Measurements from ENCODE around the gene SEPTIN1. TPM values are rescaled to one million over a fixed set of nuclear protein-coding genes. Genes with fewer than 3 reads are reported as not detected.
"Not testable (repeated sequence)": the region's sequence is repeated elsewhere in the genome, so short reads cannot be mapped to it uniquely, and the experiment has no call there.

The SEPTIN1 gene
- polyA plus RNA-seq, 3 donors: 0.31 to 0.60 (median 0.49) TPM

DNA sequence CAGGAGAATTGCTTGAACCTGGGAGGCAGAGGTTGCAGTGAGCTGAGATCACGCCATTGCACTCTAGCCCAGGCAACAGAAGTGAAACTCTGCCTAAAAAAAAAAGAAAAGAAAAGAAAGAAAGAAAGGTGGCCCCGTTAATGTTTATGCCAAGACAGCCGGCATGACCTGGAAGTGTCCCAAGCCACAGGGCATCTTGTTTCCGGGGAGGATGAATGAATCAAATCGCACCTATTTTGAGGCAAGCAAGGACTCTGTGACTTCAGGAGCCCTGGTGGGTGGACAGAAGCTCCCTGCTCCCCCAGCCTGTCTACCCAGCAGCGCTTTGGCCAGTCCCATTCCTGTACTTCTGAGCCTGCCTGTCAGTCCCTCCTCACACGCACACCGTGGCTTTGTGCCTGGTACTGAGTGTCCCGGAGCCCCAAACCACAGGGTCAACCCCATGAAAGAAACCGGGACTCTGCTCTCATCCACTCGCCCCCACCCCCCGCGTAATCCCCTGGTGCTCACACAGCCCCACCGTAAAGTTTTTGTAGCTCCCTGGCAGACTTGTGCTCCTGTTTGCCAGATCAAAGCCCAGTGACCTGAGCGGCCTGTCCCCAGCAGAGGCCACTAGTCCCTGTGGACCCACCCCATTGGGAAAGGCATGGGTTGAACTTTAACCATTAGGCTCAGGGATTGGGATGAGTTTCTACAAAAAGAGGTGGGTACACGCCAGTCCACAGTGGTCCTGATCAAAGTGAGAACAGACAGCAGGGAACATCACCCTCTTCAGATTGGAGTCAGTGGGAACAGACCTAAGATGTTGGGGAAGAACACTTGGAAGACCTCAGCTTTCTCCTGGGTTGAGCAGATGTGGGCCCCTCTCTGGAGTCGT is 46.5 kb downstream of the SEPTIN1 start:
- peak in 2 of 3 donors; percentile 9 to 20 for DNase-seq
- Mint-ChIP-seq H3K4me1 (peaks cover 22% of the 10 kb centered on the region), H3K9me3 (peaks cover 0 to 2% (median 0%) of the 10 kb centered on the region in 7 donors), H3K36me3 (peaks cover 0 to 2% of the 10 kb centered on the region in 2 donors), H3K27ac (peak overlapping the region; percentile 81 to 92 (median 87)), H3K27me3 (ENCODE audit: low read depth in 3 of 3) (peaks cover 0 to 2% (median 1%) of the 10 kb centered on the region in 3 donors), H3K4me3 (peak overlapping the region; percentile 85 to 93)
- H3K9me3 ChIP-seq (replicated peaks in 1 of 2; ENCODE audit: control insufficient read depth in 1 of 2, insufficient read depth in 1 of 2, low read length in 2 of 2): no peaks in the 10 kb centered on the region
- H3K4me2 ChIP-seq (replicated peaks; ENCODE audit: extremely low read depth, low read length, poor library complexity, severe bottlenecking): peak overlapping the region; percentile 73
- peak overlapping the region; percentile 55 to 80 (median 77) for H3K4me3 ChIP-seq (replicated peaks in 1 of 3; ENCODE audit: low read depth in 2 of 3, low read length in 3 of 3)
- no peaks in the 10 kb centered on the region for H3K27me3 ChIP-seq (ENCODE audit: control insufficient read depth in 2 of 2, insufficient read depth in 2 of 2, low read length in 2 of 2)
- TF ChIP-seq, protein P1, sequence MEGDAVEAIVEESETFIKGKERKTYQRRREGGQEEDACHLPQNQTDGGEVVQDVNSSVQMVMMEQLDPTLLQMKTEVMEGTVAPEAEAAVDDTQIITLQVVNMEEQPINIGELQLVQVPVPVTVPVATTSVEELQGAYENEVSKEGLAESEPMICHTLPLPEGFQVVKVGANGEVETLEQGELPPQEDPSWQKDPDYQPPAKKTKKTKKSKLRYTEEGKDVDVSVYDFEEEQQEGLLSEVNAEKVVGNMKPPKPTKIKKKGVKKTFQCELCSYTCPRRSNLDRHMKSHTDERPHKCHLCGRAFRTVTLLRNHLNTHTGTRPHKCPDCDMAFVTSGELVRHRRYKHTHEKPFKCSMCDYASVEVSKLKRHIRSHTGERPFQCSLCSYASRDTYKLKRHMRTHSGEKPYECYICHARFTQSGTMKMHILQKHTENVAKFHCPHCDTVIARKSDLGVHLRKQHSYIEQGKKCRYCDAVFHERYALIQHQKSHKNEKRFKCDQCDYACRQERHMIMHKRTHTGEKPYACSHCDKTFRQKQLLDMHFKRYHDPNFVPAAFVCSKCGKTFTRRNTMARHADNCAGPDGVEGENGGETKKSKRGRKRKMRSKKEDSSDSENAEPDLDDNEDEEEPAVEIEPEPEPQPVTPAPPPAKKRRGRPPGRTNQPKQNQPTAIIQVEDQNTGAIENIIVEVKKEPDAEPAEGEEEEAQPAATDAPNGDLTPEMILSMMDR (IDR thresholded peaks at IDR 0.05): no peak
- intact Hi-C loops (cut with micrococcal nuclease): loop anchor here (2.0 to 5.0 kb wide), 2 partner anchors 43 to 71 kb away; partner anchors contain the start of gene ZNF771 (in 1 of the 2)
- H3K4me1 ChIP-seq (ENCODE audit: control insufficient read depth in 1 of 2, insufficient read depth in 2 of 2, low read length in 2 of 2): peaks cover 11% of the 10 kb centered on the region in 2 donors
- H2AFZ ChIP-seq (ENCODE audit: insufficient read depth, low read depth, low read length, poor library complexity, severe bottlenecking): peak overlapping the region; percentile 70
- H4K20me1 ChIP-seq (ENCODE audit: insufficient read depth, low read length): peaks cover 27% of the 10 kb centered on the region
- no peaks in the 10 kb centered on the region for H3K36me3 ChIP-seq (replicated peaks in 1 of 2; ENCODE audit: control insufficient read depth in 1 of 2, insufficient read depth in 2 of 2, low read length in 2 of 2)
- peak overlapping the region; percentile 73 for H3K9ac ChIP-seq (ENCODE audit: insufficient read depth, low read length, poor library complexity, severe bottlenecking)
- H3K79me2 ChIP-seq (ENCODE audit: insufficient read depth, low read length): peaks cover 23% of the 10 kb centered on the region
- H3K27ac ChIP-seq (ENCODE audit: low read depth in 1 of 2, low read length in 2 of 2): peak overlapping the region; percentile 67 to 68
- 40% methylated on average over 14 of the region's 17 CpGs for WGBS (ENCODE audit: insufficient coverage)

DNA sequence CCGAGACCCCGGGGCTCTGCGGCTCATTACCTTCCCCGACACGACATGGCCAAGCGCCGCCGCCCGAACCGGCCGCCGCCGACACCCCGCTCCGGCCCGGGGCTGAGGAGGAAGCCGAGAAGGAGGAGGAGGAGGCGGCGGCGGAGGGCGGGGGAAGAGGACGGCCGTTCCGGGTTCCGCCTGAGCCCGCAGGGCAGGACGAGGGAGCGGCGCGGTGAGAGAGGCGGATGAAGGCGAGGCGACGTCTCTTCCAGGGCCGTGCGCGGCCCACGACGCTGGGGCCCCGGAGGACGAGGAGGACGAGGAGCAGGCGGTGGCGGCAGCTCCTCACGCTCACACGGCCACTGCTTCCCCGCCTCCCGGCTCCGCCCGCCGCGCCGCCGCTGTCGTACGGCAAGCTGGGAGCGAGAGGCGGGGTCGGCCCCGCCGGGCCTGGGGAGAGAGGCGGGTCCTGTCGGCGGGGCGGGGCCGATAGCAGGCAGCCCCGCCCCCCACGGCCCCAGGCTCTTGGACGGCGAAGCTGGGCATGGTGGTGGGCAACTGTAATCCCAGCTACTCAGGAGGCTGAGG is 47.2 kb downstream of the SEPTIN1 start:
- peak; percentile 58 to 62 (median 59) for DNase-seq
- H3K36me3 Mint-ChIP-seq; H3K27me3 ChIP-seq (ENCODE audit: control insufficient read depth in 2 of 2, insufficient read depth in 2 of 2, low read length in 2 of 2); H3K27me3 Mint-ChIP-seq (ENCODE audit: low read depth in 3 of 3); H3K9me3 ChIP-seq (replicated peaks in 1 of 2; ENCODE audit: control insufficient read depth in 1 of 2, insufficient read depth in 1 of 2, low read length in 2 of 2); H3K9me3 Mint-ChIP-seq; H3K36me3 ChIP-seq (replicated peaks in 1 of 2; ENCODE audit: control insufficient read depth in 1 of 2, insufficient read depth in 2 of 2, low read length in 2 of 2): not testable (repeated sequence)
- Mint-ChIP-seq H3K27ac (peak overlapping the region; percentile 86 to 92 (median 91)), H3K4me3 (peak overlapping the region; percentile 85 to 93), H3K4me1 (peaks cover 26% of the 10 kb centered on the region)
- H3K4me1 ChIP-seq (ENCODE audit: control insufficient read depth in 1 of 2, insufficient read depth in 2 of 2, low read length in 2 of 2): peaks cover 11% of the 10 kb centered on the region in 2 donors
- peak overlapping the region; percentile 67 to 68 for H3K27ac ChIP-seq (ENCODE audit: low read depth in 1 of 2, low read length in 2 of 2)
- H3K9ac ChIP-seq (ENCODE audit: insufficient read depth, low read length, poor library complexity, severe bottlenecking): peak overlapping the region; percentile 73
- intact Hi-C loops (cut with micrococcal nuclease): loop anchor here (2.0 to 5.0 kb wide), 2 partner anchors 44 to 72 kb away; partner anchors contain the start of gene ZNF771 (in 1 of the 2)
- H3K4me2 ChIP-seq (replicated peaks; ENCODE audit: extremely low read depth, low read length, poor library complexity, severe bottlenecking): peak overlapping the region; percentile 73
- H2AFZ ChIP-seq (ENCODE audit: insufficient read depth, low read depth, low read length, poor library complexity, severe bottlenecking): peak overlapping the region; percentile 70
- H3K79me2 ChIP-seq (ENCODE audit: insufficient read depth, low read length): peaks cover 29% of the 10 kb centered on the region
- WGBS (ENCODE audit: insufficient coverage): under 1% methylated on average over 68 of the region's 70 CpGs
- H4K20me1 ChIP-seq (ENCODE audit: insufficient read depth, low read length): peaks cover 33% of the 10 kb centered on the region
- peak overlapping the region; percentile 55 to 80 (median 77) for H3K4me3 ChIP-seq (replicated peaks in 1 of 3; ENCODE audit: low read depth in 2 of 3, low read length in 3 of 3)

DNA sequence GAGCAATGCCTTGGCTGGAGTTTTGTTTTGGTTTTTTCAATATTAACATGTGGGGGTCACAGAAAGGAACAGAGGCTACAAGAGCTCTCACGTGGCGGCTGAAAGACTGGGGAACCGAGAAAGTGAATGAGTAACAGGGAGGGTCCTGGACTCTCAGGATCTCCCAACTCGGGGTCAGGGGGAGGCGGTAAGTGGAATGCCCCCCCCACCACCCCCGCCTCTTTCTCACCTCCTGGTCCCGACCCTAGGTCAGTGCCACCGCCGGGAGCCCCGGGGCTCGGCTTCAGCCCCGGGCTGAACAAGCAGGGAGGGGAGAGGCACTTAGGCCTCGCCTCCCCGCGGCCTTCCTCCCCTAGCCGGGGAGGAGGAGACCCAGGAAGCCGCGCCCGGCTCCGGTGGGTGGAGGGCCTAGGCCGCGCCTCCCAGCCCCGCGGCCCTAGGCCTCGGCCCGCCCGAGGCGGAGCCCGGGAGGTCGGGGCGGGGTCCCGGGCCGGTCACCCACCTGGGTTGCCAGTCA is 47.8 kb downstream of the SEPTIN1 start:
- Mint-ChIP-seq H3K4me1 (peaks cover 28% of the 10 kb centered on the region), H3K27ac (peak overlapping the region; percentile 10 to 94 (median 85)), H3K4me3 (peak overlapping the region; percentile 85 to 99)
- intact Hi-C loops (cut with micrococcal nuclease): loop anchor here in 1 of 2 donors (2.0 kb wide), 1 partner anchor 44 kb away; no protein-coding TSS in a partner anchor
- H3K9me3 ChIP-seq (replicated peaks in 1 of 2; ENCODE audit: control insufficient read depth in 1 of 2, insufficient read depth in 1 of 2, low read length in 2 of 2); H3K27me3 ChIP-seq (ENCODE audit: control insufficient read depth in 2 of 2, insufficient read depth in 2 of 2, low read length in 2 of 2); H3K9me3 Mint-ChIP-seq; H3K36me3 Mint-ChIP-seq; H3K27me3 Mint-ChIP-seq (ENCODE audit: low read depth in 3 of 3); H2AFZ ChIP-seq (ENCODE audit: insufficient read depth, low read depth, low read length, poor library complexity, severe bottlenecking); H3K36me3 ChIP-seq (replicated peaks in 1 of 2; ENCODE audit: control insufficient read depth in 1 of 2, insufficient read depth in 2 of 2, low read length in 2 of 2): not testable (repeated sequence)
- WGBS (ENCODE audit: insufficient coverage): no CpG with 5 or more reads among the region's 33 CpGs
- Histone ChIP-seq H3K27ac (ENCODE audit: low read depth in 1 of 2, low read length in 2 of 2) (peak overlapping the region; percentile 40 to 67), H3K9ac (ENCODE audit: insufficient read depth, low read length, poor library complexity, severe bottlenecking) (peak overlapping the region; percentile 73), H4K20me1 (ENCODE audit: insufficient read depth, low read length) (peaks cover 38% of the 10 kb centered on the region), H3K79me2 (ENCODE audit: insufficient read depth, low read length) (peaks cover 35% of the 10 kb centered on the region), H3K4me2 (replicated peaks; ENCODE audit: extremely low read depth, low read length, poor library complexity, severe bottlenecking) (peak overlapping the region; percentile 73), H3K4me3 (replicated peaks in 1 of 3; ENCODE audit: low read depth in 2 of 3, low read length in 3 of 3) (peak overlapping the region; percentile 55 to 80 (median 77)), H3K4me1 (ENCODE audit: control insufficient read depth in 1 of 2, insufficient read depth in 2 of 2, low read length in 2 of 2) (peaks cover 11% of the 10 kb centered on the region in 2 donors)
- peak; percentile 49 to 65 (median 54) for DNase-seq

Measured in CD14-positive monocyte (primary cell).